Left lobe of liver (tissue), 2 donors: Measurements from ENCODE around the gene GTF3A. TPM values are rescaled to one million over a fixed set of nuclear protein-coding genes. Genes with fewer than 3 reads are reported as not detected.

Experiments
- ATAC-seq: fragments of 200-7000 bp; cut with Tn5 transposase; one replicate; pipeline ENCODE4 v1.9.1; 2020; ENCODE audit warnings: mild to moderate bottlenecking, moderate library complexity
- DNase-seq: peaks from one replicate; pipeline ENCODE4 v3.0.0-alpha.2; 2020; ENCODE audit warnings: low spot score
- total RNA-seq: library from RNA; stranded (reverse); gene quantifications from one replicate; pipeline ENCODE4 v1.2.1, GENCODE V29; 2021
- donor health status: DM: no; HTN: no; CAD: no; lungs with moderate emphysema.
- donor health status: DM: no; HTN: yes; CAD: no.

GTF3A gene
- total RNA-seq, 1 donor from 2014 or later = 64.5 TPM

DNA sequence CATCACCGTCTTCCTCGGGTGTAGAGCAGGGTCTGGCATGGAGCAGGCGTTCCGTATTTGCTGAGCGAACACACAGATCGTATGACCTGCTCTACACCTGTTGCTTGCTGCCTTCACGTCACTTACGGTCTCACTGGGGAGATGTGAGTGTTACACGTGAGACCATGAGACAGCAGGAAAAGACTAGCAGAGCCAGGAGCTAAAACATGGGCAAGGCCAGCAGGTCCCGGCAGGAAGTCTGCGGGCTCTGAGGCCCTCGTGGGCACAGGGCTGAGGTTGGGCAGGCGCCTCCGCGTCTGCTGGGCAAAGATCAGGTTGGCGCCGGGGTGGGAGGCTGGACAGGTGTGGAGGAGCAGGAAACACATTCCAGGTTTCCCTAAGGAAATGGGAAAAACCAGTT is 19.7 kb upstream of the GTF3A start:
- DNase-seq (peak; percentile 88), ATAC-seq (peak; percentile 74)

DNA sequence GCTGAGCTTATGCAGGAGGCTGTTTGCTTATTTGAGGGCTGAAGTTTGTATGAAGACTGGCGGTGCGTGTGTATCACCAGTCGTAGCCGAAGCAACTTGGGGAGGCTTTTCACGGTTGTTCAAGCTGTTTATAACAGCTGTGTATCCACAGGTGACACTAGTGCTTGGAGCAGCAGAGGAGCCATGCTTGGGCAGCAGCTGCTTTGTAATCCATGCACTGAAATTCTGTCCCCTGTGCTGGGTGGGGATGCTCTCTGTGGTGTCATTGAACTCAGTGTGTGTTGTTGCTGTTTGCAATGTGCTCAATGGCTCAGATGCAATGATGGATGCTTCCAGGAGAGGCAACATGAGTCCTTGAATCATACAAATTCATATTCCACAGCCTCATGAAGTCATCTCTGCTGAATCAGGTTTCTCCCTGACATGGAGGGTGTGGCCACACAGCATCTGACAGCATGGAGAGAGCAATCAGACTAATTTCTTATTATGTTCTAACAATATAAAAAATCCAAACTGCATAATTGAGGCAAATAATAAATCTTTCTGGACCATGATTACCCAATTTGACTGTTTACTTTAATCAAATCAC is 18.8 kb upstream of the GTF3A start:
- DNase-seq (no peak), ATAC-seq (no peak)

DNA sequence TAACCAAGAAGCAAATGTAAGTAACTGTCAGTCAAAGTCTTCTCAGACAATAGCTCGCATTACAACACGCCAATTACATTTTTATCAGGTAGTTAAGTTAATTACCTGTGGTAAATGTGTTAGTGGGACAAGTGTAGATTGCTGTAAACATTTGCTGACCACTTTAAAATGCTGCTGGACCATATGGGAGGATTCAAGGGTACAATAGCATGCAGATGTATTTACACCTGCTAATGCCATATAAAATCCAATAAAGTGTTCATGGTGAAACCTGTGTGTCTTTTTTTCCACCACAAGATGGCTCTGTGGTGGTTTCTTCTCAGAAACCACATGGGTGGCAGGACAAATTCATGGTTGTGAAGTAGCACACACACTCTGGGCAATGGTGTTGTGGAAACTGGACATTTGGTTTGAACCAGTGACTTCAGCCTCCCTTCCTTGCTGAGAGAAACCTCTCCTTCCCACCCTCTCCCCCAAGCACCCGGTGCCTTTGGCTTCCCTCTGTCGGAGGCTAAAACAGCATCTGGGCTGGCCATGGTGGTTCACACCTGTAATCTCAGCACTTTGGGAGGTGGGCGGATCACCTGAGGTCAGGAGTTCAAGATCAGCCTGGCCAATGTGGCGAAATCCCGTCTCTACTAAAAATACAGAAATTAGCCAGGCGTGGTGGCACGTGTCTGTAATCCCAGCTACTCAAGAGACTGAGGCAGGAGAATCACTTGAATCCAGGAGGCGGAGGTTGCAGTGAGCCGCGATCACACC is 18.1 kb upstream of the GTF3A start:
- peak; percentile 49 for ATAC-seq
- DNase-seq = no peak

DNA sequence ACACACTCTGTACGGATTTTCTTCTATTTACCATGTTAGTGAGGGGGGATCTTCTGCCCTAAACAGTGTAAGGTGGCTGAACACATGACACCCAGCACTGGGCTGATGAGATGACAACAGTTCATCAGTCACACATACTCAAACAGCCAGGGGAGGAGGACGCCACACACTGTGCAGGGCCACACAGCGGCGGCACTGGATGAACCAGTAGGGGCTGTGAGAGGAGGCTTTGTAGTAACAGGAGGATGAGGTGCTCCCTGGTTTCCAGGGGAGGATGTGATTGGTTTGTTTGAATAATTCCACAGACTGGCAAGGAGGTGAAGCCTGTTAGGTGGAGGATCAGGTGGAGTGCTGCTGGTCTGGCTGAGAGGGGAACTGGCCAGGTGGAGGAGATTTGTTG is 16.3 kb upstream of the GTF3A start:
- ATAC-seq (no peak), DNase-seq (no peak)

DNA sequence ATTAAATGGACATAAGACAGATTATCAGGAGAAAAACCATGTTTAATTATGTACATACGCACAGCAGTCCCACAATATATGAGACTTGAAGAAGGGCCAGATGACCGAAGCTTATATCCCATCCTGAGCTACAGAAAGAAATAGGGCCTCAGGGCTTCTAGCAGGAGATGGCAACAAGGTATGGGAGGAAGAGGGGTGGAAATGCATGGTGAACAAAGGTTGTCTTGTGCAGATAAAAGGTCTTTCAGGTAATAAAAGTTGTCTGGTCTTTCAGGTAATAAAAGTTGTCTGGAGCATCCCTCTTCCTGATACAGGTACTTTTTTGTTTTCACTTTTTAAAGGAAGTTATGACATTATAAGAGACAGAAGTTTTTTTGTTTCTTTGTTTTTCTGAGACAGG is 15.4 kb upstream of the GTF3A start:
- ATAC-seq (no peak), DNase-seq (no peak)

DNA sequence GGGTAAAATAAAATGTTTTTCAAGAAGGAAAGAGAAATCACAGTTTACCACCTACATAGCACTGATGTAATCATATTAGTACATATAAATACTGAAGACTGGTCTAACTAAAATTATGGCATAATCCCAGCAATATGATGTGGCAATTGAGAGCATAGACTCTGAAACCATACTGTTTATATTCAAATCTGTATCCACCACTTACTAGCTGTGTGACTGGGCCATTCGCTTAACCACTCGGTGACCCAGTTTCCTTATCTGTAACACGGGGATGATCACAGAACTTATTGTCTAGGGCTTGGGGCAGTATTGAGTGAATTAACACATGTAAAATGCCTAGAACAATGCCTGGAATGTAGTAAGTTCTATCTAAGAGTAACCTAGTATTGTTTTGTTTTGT is 13.1 kb upstream of the GTF3A start:
- ATAC-seq (no peak), DNase-seq (no peak)

DNA sequence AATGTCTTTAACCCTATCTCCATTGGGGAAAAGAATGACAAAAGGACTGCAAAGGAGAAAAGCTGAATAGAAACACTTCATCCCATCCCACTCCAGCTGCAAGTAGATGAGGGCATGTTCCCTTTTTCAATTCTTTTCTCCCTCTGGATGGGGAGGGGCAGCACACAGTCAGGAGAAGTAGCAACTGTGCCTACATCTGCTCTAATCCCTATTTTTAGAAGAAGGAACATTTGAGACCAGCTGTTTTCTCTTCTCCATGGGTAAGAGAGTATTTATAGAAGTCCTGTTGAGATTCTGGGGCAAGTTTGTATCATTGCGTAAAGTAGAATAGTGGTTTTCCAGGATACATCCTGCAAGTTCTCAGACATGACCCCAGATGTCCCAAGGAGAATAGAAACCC is 9.3 kb upstream of the GTF3A start:
- no peak for ATAC-seq

DNA sequence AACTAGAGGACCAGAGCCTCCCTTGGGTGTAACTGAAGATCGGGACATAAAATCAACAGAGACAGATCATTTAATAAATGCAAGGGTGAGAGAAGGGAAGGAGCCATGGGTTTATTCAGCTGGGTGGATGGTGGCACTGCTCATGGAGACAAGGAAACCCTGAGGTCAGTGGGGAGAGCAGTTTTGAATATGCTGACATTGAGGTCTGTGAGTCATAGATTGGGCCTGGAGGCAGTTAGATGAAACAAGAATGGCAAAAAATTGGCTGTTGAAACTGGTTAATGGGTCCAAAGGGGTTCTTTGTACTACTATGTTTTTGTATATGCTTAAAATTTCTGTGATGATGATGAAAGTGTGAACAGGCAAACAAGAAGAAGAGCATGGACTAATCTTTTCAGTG is 5.1 kb upstream of the GTF3A start:
- ATAC-seq = no peak

More for the DNA sequence above, 9.3 kb upstream of the GTF3A start:
- DNase-seq = no peak

DNA sequence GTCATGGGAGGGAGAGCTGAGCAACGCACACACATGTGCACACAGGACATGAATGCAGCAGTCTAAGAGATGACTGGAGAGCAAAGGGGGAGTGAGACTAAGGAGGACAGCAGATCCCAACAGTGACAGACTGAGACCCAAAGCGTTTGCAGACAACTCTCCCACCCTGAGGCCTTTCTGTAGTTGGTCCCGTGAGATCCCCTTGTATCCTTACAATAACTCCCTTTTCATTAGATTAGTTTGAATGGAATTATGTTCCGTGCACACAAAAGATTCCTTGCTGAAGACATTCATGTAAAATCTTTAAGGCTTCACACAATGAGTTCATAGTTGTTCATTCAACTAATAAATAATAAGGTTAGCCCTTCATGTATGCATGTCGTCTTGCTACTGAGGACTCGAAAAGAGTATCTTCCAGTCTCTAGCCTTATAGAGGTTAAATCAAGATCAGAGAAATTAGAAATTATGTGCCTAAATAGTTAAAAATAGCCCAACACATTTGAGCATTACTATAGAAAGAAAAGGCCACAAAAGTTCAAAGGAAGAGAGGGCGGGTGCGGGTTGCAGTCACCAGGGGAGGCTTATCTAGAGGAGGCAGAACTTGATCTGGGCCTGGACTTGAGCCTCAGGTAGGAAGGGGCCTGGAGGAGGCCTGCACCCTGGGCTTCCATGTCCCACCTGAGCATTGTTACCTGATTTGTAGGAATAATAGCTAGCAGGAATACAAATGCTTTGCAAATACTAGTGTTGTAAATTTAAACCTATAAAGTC is 3.1 kb upstream of the GTF3A start:
- DNase-seq (no peak), ATAC-seq (no peak)

More for the DNA sequence above, 5.1 kb upstream of the GTF3A start:
- no peak for DNase-seq

DNA sequence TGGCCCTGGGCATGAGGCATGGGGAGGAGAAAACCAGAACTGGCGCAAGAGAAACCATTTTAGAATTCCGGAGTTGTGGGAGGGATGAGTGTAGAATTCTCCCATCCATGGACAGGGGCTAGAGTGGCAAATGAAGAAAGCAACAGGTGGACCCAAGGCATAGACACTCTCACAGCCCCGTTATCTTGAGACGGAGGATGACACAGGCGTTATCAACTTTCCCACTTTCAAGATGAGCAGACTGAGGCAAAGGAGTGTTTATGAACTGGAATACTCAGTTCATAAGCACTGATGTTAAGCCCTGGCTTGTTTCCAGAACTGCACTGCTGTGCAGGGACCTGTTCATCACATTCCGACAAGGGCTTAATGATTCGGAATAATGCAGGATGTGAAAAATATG is 1.1 kb upstream of the GTF3A start:
- ATAC-seq (no peak), DNase-seq (no peak)

DNA sequence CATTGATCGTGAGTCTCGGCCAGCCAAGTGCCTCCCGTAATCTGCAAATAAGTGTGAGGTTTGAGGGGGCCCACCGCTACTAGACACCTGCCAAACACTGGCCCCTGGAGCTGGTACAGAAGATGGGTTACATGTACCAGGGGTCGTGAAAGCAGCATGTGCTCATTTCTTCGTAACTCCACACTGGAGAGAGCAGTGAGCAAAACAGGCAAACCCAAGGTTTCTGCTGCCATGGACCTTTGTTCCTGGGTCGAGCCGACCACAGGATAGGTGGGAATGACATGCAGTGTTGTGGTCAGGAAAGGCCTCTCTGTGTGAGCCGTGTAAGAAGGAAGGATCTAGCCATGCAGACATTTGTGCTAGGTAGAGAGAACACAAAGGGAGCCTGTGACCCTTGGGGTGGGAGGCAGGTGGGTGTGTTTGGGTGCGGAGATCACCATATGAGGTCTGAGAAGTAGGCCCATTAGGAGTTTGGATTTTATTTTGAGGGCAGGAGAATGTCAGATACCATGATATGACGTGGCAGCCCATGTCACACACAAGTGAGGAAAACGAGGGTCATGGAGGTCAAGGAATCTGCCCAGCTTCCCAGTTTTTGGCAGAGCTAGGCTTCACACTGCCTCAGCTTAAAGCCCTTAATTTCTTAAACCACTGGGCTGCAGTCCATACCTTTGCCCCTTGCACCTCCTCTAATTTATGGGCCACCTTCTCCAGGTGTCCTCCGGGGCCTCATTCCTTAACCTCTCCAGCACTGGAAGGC is 919 bp downstream of the GTF3A start:
- ATAC-seq (peak; percentile 26), DNase-seq (no peak)

DNA sequence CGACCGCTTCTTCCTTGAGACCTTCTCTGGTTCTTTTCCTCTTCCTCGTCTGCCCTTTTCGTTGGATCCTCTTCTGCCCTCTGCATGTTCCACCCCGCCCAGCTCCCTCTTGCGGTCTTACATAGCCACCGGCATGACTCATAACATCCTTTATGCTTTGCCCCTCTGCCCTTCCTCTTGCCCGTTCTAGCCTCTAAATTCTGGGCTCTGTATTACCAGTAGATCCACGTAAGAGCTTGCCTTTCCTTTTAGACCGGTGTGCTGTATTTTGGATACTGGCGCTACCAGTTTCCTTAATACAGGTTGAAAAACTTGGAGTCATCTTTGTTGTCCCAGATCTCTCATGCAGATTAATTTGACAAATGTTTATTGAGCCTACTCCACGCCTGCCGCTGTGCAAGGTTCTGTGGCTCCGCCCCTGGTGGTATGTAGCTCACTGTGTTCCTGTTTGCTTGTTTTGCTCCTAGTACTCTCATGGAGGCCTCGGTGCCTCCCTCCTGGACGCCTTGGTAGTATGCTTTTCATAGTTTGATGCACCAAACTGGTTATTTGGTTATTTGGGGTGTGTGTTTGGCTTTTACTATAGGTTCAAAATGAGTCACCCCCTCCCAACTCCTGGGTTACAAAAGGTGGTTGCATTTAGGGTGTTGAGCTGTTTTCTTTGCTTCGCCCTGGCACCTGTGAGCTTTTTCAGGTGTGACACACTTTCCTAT is 1.7 kb downstream of the GTF3A start:
- ATAC-seq (peak; percentile 68), DNase-seq (peak; percentile 72)

DNA sequence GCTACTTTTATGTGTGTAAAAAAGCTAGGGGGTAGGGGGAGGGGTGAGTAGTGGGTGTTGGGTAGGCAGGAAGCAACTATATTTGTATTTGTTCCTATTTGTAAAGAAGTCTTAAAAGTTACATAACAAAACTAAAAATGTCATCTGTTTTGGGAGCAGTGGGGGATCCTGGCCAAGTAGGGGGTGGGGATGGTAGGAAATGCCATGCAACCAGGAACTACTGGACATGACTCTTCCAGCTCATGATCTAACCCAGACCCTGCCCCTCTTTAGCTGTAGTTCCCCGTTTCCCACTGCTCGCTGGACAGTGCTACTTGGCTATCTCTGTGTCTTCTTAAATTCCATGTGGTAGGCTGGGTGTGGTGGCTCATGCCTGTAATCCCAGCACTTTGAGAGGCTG is 3.2 kb downstream of the GTF3A start:
- no peak for DNase-seq

DNA sequence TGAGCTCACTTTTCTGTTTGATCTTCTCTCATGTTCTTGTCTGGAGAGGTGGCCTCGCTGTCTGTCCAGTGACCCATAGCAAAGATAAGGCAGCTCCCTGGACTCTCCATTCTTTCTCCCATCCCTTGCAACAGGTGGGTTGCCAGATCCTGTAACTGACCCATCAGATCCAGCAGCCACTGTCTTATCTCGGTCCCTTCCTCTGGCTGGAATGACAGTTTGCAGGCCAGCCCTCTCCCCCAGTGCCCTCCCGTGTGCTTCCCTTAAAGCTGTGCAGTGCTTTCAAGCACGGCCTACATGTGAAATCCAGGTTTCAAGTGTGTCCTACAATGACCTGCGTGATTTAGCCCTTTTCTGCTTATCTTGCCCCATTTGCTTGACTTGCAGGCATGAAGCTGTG is 3.7 kb downstream of the GTF3A start:
- no peak for DNase-seq
- ATAC-seq = no peak

More for the DNA sequence above, 3.2 kb downstream of the GTF3A start:
- no peak for ATAC-seq

DNA sequence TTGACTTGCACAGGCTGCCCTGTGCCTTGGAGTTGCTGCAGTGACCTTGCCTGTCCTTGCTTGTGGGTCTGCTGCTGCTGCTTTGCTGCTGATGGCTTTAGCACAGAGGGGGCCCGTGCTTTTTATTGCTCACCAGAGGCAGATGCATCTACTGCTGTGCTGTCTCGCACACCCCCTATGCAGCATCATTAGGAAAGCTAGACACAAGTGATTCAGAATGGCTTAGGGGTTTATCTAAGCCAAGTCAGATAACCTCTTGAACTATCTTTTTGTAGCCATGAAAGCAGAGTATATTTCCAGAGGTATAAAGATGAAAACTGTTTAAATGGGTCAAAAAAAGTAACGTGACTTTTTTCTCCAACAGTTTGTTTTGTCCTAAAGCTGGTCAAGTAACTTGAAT is 7.8 kb downstream of the GTF3A start:
- ATAC-seq (peak; percentile 14), DNase-seq (no peak)

DNA sequence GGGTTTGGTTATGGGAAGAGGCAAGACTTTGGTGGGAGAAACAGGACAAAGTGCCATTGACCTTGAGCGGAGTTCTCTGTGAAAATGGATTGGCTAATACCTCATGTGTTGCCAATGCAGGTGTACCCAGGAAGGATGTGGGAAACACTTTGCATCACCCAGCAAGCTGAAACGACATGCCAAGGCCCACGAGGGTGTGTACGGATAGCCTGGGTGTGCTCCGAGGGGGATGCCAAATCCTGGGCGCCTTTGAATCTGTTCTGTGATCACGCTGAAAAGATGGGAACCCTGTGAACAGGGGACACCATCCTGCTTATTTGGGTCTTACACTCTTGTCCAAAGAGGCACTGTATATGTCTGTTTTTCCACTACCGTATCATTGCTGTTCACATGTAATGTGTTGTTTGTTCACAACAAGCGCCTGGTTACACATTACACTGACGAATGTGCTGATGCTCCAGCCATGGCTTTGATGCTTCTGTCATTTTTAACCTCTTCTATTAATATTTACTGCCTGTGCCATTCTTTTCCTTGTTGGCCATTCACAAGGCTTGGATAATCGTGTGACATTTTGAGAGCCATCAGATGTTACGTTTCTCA is 8.3 kb downstream of the GTF3A start:
- peak; percentile 46 for ATAC-seq
- DNase-seq = no peak

DNA sequence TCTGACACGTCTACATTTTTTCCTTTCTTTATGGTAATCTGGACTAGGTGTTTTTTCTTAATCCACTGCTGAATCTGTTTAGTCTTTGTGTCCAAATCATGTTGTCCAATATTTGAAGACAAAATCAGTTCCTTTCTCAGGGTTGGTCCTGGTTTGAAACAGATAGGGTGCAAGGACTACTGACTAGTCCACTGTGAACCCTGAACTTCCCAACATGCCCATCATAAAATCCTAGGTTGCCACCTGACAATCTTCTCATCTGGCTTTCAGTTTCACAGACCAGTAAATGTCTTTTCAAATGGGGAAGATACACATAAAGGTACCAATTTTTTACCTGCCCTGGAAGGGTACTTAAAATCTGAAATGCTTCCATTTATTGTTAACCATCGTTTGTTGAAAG is 12.7 kb downstream of the GTF3A start:
- ATAC-seq = no peak
- DNase-seq = no peak

DNA sequence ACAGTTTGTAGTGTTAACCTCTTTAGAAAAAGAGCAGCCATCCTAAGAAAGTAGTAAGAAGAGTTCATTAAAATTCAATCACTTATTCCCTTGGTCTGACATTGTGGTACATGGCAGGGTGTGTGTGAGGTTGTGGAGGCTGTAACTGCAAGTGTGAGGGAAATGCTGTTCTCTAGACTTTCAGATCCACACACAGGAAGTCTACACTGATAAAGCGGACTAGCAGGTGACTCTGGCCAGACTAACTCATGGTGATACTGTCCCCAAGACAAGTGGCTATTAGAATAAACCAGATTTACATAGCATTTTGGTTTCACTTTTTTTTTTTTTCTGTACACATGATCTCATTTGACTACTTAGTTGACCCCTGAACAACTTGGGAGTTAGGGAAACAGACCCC is 16.0 kb downstream of the GTF3A start:
- no peak for ATAC-seq
- DNase-seq = no peak

DNA sequence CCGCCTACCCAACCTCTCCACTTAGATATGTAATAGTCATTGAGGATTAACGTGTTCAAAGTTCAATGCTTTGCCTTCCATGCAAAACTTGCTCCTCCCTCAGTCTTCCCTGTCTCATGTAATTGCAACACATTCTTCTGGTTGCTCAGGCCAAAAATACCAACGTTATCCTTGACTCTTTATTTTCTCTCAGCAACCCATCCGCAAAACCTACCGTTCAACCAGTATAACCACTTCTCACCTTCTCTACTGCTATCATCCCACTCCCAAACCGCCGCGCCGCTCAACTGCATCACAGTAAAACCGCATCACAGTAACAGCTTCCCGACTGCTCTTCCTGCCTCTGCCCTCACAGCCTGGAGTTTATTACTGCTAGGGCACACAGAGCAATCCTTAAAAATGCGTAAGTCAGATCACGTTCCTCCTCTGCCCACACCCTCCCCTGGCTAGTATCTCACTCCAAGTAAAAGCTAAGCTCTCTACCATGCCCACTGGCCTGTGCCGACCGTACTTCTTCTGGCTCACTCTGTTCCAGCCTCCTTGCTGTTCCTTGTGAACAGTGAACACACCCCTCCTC is 17.7 kb downstream of the GTF3A start:
- DNase-seq (no peak), ATAC-seq (no peak)

DNA sequence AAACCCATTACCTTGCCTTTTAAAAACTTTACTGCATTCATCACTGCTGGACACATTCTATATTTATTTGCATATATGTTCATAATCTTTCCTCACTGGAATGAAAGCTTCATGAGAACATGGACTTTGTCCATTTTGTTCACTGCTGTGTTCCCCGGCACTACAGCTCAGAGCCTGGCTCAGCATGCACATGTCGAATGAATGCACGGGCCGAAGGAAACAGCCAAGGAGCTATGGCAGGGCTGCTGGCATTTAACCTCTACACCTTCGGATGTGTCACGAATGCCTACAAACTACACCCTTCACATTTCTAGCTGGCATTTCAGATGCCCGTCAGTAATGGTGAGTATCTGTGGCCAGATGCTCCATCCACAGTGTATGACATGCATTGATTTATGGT is 18.4 kb downstream of the GTF3A start:
- ATAC-seq (peak; percentile 29), DNase-seq (no peak)
